CD4-positive, alpha-beta T cell treated with Interleukin-6 for 4 hours (primary cell): Measurements from ENCODE around the gene GABRR3.
A peak's percentile ranks its signal among the peaks of the same experiment; 100 is the strongest.

Source experiments
- DNase-seq: peaks from one replicate; pipeline ENCODE4 v3.0.0-alpha.2; 2020; ENCODE audit warnings: mixed read lengths

GABRR3 gene

DNA sequence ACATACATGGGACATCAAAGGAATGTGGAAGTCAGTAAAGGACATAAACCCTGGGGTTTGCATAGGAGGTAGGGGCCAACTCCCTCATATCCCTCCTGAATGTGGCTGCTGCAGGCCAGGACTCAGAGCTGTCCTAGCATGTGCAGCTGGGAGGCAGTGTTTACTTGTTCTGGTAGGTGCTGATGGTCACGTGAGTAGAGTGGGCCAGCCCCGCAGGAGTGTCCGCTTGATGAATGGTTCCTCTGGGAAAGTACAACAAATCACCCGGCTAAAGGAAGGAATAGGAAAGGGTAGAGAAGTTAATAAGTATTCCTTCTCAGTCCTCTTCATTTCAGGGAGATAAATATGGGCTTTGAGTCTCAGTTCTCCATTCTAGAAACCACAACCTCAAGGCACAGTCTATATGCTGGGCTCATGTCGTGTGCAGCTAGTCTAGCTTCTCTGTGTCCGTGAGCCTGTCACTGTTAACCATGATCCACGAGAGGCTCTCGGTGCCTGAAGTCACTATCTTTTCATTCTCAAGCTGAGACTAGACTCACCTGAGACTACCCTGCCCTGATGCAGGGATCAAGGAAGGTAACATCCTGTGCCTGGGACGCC, 80.8 kb downstream of the GABRR3 start:
- no peak for DNase-seq

DNA sequence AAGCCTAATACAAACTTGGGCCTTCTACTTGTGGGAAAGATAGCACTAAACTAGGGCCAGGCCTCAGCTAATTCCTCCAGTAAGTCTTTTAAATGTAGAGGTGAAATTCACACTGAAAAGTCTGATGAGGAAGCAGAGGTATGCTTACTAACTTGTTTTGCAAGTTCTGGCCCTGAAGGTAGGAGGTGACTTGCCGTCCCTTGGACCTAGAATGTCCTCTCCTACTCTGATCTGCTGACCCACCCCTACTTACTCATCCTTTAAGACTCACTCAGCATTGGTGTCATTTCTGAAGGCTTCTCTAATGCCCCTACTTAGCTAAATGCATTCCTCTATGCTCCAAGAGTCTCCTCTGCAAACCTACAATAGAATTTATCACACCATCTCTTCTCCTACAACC, 82.2 kb downstream of the GABRR3 start:
- DNase-seq: no peak

DNA sequence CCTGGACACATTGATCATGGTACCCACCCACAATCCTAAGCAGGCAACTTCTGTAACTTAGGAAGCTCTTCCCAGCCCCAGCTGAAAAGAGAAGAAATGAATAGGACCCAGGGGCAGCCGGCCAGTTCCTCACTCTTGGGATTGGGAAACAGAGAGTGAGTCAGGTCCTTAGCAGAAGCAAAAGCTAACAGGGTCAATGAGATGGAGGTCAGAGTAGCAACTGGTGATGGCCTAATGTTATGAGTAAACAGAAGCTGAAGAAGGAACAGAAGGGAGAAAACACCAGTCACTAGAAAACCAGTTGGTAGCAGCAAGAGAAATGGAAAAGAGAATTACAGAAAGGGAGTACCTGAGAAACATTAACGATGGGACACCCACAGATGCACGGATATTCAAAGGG, 82.8 kb downstream of the GABRR3 start:
- no peak for DNase-seq

DNA sequence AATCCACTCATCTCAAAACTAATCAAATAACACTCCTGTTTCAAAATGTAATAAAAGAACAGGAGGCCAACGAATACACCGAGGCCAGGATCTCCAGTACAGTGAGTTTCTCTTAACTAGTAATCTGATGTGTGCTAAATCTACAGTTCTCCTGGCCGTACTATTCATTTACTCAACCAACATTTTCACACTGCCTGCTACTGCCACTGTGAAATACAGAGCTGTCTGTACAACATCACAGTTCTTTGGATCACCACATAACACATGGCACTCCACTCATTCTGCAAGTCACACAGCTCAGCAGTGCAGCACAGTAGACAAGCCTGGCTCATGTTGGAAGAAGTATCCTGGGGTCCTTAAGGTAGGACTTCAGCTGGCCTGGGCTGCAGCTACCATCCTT, 84.8 kb downstream of the GABRR3 start:
- DNase-seq: no peak

DNA sequence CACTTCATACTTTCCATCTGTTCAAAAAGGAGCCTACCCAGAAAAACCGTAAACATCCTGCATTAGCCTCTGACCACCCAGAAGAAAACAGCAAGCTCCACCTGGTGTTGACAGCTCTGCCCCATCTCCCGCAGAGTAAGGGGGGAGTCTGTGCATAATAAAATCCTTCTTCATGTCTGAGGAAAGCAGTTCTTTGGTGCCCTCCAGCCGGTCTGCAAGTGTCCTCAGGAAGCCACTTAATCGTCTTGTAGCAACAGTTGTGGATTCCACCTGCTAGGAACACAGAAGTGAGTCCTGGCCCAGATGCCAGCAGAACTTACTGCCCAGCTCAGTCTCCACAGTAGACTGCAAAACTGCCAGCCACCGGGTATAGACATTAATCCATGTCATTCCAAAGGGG, 85.4 kb downstream of the GABRR3 start:
- no peak for DNase-seq

DNA sequence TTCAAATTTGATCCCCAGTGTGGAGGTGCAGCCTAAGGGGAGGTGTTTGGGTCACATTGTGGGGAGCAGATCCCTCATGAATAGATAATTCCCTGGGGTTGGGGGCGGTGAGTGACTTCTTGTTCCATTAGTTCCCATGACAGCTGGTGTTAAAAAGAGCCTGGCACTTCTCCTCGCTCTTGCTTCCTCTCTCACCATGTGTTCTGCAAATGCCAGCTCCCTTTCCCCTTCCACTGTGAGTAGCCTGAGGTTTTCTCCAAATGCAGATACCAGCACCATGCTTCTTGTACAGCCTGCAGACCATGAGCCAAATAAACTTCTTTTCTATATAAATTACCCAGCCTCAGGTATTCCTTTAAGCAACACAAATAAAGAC, 86.0 kb downstream of the GABRR3 start:
- no peak for DNase-seq

DNA sequence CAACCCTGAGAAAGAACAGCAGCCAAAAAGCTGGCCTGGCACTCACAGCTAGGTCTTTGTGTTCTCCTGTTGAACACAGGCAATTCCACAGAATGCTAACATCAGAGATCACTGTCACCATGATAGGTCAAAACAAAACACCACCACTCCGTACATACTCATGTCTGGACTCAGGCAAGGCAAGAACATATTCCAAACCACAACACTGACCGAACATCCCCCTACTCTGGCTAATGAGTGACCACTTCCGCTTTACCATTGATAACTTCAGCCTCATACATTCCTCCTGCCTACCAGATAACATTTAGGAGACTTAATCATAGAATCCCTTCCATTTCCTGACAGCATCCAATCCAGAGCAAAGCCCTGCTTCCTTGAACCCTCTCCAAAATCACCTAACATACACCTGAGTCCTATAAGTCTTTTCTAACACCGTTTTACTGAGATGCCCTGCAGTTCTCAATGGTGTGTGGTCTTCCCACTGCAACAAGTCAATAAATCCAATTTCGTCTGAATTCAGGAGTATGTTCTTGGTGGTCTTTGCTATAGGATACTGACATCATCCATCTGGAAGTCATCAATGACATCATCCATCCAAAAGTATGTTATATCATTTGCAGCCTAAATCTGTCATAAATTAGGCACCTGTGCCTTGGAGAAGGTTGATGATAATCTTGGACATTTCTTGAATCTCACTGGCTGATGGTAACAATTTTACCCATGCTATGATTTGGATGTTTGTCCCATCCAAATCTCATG, 86.6 kb downstream of the GABRR3 start:
- DNase-seq: no peak

DNA sequence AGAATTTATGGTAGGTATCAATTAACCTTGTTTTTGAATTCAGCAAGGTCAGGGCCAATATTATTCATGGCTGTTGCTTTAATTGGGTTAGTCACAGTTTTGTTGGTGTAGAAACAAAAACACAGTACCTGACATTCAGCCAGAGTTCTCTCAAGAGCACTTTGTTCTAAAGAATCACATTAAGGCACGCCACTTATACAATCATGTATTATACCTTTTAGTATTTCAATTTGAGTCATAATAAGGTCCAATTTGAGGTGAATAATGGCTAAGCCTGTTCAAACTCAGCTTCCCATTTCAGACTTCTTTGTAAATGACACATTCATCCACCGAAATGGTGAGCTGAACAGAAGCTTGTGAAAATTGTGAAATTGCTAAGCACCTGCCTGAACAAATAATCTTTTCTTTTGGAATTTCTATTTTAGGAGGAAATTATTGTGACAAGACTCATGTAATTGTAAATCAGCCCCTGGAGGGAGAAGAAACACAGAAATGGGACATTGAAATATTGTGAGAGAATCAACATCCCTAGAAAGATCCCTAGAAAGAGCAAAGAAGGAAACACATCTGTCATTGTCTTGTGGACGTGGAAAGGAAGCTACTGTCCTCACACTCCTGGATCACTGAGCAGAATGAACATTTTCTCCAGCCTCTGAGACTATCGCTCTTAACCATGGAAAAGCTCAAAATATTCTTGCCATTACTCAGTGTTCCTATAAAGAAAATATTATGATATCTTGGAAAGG, 92.1 kb downstream of the GABRR3 start:
- DNase-seq: no peak

DNA sequence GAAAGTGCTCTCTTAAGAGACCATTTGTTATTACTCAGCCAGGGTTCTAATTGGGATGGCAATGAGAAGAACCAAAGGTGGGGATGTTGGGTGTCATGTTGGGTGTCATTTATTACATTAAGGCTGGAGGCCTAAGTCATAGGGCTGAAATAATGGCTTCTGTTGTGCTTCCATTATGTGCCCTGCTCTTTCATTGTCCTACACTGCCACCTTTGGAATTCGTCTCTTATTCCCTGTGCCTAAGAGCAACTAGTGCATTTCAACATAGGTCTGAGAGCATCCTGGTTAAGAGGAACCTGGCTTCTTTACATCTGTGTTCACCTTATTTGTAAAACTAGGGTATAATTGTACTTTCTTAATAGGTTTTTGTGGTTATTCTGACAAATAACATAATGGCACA, 95.1 kb downstream of the GABRR3 start:
- peak; percentile 4 for DNase-seq

DNA sequence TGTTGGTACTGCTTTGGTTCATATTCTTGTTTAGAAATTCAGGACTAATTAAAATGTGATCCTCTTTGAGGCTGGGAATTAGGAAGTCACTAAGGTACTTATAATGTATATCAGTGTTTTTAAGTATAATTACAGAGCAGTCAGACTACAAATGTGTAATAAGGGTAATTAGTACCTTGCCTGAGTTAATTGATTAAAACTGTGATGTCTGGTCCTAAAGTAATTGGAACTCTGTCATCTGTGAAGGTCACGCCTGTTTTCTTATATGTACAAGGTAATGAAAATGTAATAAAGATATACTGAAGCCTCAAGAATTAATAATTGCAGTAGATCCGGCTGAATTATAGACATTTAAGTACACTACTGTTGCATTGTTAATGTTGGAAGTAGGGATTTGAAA, 95.7 kb downstream of the GABRR3 start:
- DNase-seq: no peak

DNA sequence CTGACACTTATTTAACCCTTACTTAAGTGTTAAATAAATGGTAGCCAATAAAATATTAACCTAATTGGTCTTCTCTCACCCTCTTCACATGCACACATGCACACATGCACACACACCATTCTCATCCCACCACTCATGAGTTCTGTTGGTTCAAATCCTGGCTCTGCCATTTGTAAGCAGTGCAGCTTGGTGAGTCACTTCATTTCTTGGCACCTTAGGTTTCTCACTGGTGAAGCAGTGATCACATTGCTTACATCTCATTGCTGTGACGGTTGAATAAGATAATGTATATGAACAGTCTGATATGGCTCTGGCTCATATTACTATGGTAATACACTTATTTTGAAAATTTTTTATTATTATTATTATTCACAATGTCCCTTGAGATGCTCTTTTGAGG, 96.7 kb downstream of the GABRR3 start:
- no peak for DNase-seq

DNA sequence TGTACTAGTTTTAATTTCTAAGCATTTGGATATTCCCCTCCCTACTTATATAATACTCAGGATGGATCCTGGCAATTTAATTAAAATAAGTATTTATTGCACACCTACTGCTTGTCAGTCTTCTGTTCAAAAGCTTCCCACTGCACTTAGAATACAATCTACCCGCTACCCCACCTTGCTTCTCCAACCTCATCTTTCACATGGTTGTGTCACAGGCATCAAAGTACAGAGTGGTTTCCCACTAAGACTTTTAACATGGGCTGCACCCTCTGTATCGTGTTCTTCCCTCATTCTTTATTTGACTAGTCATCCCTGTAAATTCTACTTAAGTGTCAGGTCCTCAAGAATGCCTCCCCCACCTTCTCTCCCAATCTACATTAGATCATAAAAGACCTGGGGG, 97.9 kb downstream of the GABRR3 start:
- DNase-seq: no peak

DNA sequence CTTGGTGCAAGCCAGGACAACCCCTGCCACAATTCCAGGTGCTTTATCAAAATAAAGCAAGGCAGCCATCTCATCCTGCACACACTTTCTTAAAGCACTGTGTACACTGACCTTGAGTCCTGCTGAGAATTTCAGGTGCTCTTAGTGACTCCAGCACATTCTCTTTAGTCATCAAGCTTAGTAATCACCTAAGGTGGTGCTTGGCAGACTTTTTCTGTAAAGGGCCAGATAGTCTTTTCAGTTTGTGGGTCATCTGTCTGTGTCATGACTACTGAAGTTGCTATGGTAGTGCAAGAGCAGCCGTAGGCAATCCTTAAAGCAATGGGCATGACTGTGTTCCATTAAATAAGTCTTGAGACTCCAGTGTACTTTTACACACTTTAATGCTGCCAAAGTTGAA, 99.3 kb downstream of the GABRR3 start:
- no peak for DNase-seq
